ENCODE results near the gene MAN1C1. TPM values are rescaled to one million over a fixed set of nuclear protein-coding genes. Genes with fewer than 3 reads are reported as not detected.

Gene MAN1C1
- total and polyA plus RNA-seq, 2 donors (not counting 3 experiments of a cell fraction or from before 2014, with no cell fraction given): 1.5 to 4.0 TPM

DNA sequence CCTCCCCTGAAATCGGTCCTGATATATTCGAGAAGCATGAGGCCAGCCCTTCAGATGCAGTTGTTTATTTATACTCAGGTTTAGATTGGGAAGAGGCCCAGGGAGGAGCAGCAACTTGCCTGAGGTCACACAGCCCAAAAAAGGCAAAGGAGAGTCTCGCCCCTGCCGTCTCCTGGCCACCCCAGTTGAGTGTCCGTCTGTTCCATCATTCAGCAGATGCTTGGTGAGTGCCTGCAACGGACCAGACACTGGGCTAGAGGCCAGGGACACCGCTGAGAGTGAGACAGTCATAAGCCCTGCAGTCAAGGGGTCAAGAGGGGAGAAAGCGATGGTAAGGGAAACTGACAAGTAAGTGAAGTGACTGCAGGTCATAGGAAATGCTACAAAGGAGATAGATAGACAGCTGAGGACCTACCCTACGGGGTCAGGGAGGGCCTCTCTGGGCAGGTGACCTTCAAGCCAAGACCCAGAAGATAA lies 168.0 kb downstream of the MAN1C1 start:
- Histone ChIP-seq H3K79me2 (ENCODE audit: control insufficient read depth, insufficient read depth, low read length) (no peaks in the 10 kb centered on the region), H4K20me1 (replicated peaks; ENCODE audit: control insufficient read depth, extremely low read depth, insufficient read depth, low read length) (no peaks in the 10 kb centered on the region), H3K27ac (ENCODE audit: insufficient read depth, low read depth, low read length) (no peak overlapping the region), H2AFZ (ENCODE audit: low read depth, low read length) (no peak overlapping the region), H3K36me3 (ENCODE audit: control insufficient read depth in 2 of 2, extremely low read depth in 1 of 2, insufficient read depth in 2 of 2, low read length in 2 of 2) (no peaks in the 10 kb centered on the region), H3K9me3 (replicated peaks; ENCODE audit: control insufficient read depth, insufficient read depth, low read length) (no peaks in the 10 kb centered on the region), H3K4me2 (ENCODE audit: insufficient read depth, low read length) (no peak overlapping the region), H3K4me3 (replicated peaks in 1 of 3; ENCODE audit: insufficient read depth in 1 of 3, low read depth in 1 of 3, low read length in 3 of 3) (no peak overlapping the region), H3K4me1 (ENCODE audit: control insufficient read depth, extremely low read depth, insufficient read depth, low read length) (no peaks in the 10 kb centered on the region), H3K27me3 (ENCODE audit: control insufficient read depth in 2 of 2, insufficient read depth in 2 of 2, low read length in 2 of 2) (no peaks in the 10 kb centered on the region), H3K9me1 (replicated peaks; ENCODE audit: control insufficient read depth, extremely low read depth, insufficient read depth, low read length) (no peaks in the 10 kb centered on the region), H3K9ac (replicated peaks; ENCODE audit: extremely low read depth, insufficient read depth, low read length) (no peak overlapping the region)
- intact Hi-C loops (cut with micrococcal nuclease): no loop called here
- dilution Hi-C loops (cut with MboI; ENCODE audit: extremely low pct_ligation_motif_present, low sequenced_read_pairs): no loop called here
- FAIRE-seq (no peak), DNase-seq (ENCODE audit: low read depth, low spot score) (no peak)
- POLR2A ChIA-PET: no interaction called here
- BruUV-seq (replicated peaks): no TSS peak
- TF ChIP-seq POLR2AphosphoS5 (IDR thresholded peaks at IDR 0.05; ENCODE audit: insufficient read depth, low read depth, low read length): no peak
- TF ChIP-seq EZH2 (IDR thresholded peaks at IDR 0.05; ENCODE audit: borderline replicate concordance, low read depth, low read length, severe bottlenecking): no peak
- TF ChIP-seq MYC (IDR thresholded peaks at IDR 0.05; ENCODE audit: low read depth, low read length): no peak
- TF ChIP-seq GATA2 (IDR thresholded peaks at IDR 0.05; ENCODE audit: insufficient read depth, insufficient read length, low read depth, low read length): no peak
- TF ChIP-seq JUN (IDR thresholded peaks at IDR 0.05; ENCODE audit: borderline replicate concordance, insufficient read depth, insufficient read length, low read depth): no peak
- no peak for TF ChIP-seq POLR2A (IDR thresholded peaks at IDR 0.05; ENCODE audit: low read depth, low read length)
- TF ChIP-seq, protein P1, sequence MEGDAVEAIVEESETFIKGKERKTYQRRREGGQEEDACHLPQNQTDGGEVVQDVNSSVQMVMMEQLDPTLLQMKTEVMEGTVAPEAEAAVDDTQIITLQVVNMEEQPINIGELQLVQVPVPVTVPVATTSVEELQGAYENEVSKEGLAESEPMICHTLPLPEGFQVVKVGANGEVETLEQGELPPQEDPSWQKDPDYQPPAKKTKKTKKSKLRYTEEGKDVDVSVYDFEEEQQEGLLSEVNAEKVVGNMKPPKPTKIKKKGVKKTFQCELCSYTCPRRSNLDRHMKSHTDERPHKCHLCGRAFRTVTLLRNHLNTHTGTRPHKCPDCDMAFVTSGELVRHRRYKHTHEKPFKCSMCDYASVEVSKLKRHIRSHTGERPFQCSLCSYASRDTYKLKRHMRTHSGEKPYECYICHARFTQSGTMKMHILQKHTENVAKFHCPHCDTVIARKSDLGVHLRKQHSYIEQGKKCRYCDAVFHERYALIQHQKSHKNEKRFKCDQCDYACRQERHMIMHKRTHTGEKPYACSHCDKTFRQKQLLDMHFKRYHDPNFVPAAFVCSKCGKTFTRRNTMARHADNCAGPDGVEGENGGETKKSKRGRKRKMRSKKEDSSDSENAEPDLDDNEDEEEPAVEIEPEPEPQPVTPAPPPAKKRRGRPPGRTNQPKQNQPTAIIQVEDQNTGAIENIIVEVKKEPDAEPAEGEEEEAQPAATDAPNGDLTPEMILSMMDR (IDR thresholded peaks at IDR 0.05; ENCODE audit: extremely low read depth in 1 of 2, insufficient read depth in 1 of 2, low read depth in 1 of 2, low read length in 2 of 2): no peak
- TF ChIP-seq FOS (IDR thresholded peaks at IDR 0.05; ENCODE audit: borderline replicate concordance, insufficient read depth, low read length): no peak
- TF ChIP-seq, protein P2, sequence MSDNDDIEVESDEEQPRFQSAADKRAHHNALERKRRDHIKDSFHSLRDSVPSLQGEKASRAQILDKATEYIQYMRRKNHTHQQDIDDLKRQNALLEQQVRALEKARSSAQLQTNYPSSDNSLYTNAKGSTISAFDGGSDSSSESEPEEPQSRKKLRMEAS (IDR thresholded peaks at IDR 0.05; ENCODE audit: insufficient read depth, insufficient read length): no peak
- CTCF ChIA-PET: interaction anchor here (1.3 kb wide), 1 partner anchor 9 kb away, joined by 4 read pairs; no protein-coding TSS in a partner anchor

All from endothelial cell of umbilical vein (primary cell).